ENCODE results near the gene ERC2.

Gene ERC2

DNA sequence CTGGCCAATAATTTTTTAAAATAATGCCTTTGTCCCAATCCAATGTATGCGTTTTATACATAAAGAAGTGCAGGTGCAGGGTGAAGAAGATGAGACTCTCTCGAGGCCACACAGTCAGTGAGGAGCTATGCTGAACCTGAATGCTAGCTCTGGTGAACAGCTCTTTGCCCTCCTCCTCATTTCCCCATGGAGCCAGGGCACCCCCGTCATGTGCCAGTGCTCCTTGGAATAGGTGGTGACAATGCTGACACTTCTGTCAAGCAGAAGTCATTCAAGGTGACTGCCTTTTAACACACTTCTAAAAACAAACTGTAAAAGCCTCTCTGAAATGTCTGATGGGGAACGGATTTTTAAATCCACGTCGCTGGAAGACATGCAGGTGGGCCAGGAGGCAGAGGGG lies 818.7 kb downstream of the ERC2 start:
- DNase-seq (ENCODE audit: low read depth), result no peak
- no peak overlapping the region for H3K4me3 ChIP-seq (ENCODE audit: control insufficient read depth, low read depth, low read length)
- TF ChIP-seq CTCF (IDR thresholded peaks at IDR 0.05; ENCODE audit: control insufficient read depth, insufficient read depth, low read depth, low read length, missing control alignments), result no peak

- H3K4me3 ChIP-seq (ENCODE audit: control insufficient read depth, low read depth, low read length), result no peak overlapping the region
- TF ChIP-seq CTCF (IDR thresholded peaks at IDR 0.05; ENCODE audit: control insufficient read depth, insufficient read depth, low read depth, low read length, missing control alignments), result no peak
- DNase-seq (ENCODE audit: low read depth), result no peak
These were observed 819.5 kb downstream of the ERC2 start for GRCh38 chr3:55648591-55649318.

DNA sequence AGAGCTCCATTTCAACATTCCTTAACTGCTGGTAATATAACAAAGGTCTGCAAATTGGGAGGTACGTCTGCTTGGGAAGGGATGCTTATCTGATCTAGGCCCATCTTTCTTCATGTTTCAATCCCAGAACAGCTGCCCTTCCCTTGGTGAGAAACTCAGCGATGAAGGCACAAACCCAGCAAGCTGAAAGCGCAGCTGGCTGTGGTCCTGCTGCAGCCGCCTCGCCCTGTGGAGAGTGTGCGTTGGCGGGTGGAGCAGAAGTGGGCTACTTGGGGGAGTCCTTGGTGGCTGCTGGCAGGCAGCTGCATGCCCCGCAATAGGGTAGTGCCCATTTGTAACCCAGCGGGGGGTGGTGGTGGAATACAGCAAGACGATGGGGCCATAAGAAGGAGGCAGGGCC lies 820.6 kb downstream of the ERC2 start:
- DNase-seq (ENCODE audit: low read depth), result no peak
- TF ChIP-seq CTCF (IDR thresholded peaks at IDR 0.05; ENCODE audit: control insufficient read depth, insufficient read depth, low read depth, low read length, missing control alignments), result no peak
- no peak overlapping the region for H3K4me3 ChIP-seq (ENCODE audit: control insufficient read depth, low read depth, low read length)

DNA sequence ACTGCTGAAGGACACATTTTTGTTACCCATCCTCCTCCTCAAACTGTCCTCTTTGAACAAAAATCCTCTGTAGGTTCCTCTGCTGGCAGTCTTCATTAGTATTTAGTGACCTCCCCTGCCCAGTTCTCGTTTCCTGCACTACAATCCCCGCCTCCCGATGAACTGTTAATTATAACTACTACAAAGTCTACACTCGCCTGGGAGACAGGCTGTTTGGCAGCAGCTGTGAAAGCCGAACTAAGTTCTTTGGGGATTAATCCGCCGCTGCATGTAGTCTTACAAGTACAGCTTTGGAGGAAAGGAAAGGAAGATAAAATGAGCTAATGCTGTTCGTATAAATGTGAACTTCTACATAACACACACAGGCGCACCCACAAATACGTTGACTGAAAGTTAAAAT lies 821.2 kb downstream of the ERC2 start:
- no peak for DNase-seq (ENCODE audit: low read depth)

DNA sequence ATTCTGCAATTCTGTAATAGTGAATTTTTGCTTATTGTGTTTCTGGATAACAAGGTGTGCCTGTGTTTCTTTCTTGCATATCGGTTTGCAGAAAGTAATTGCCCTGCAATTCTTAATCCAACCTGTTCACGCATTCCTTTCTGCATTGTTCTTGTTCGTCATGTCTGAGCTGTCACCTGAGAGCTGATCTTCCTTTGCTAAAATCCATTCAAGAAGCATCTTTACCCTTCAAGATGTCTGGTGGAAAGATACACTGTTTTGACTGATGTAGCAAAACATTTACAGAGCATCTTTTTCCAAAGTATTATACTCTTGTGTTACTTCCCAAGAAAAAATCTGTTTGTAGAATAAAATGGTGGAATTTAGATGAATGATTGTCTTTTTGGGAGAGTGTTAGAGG lies 822.1 kb downstream of the ERC2 start:
- DNase-seq (ENCODE audit: low read depth), result no peak
- no peak overlapping the region for H3K4me3 ChIP-seq (ENCODE audit: control insufficient read depth, low read depth, low read length)
- TF ChIP-seq CTCF (IDR thresholded peaks at IDR 0.05; ENCODE audit: control insufficient read depth, insufficient read depth, low read depth, low read length, missing control alignments), result no peak

More for the DNA sequence above, 821.2 kb downstream of the ERC2 start:
- H3K4me3 ChIP-seq (ENCODE audit: control insufficient read depth, low read depth, low read length), result no peak overlapping the region
- TF ChIP-seq CTCF (IDR thresholded peaks at IDR 0.05; ENCODE audit: control insufficient read depth, insufficient read depth, low read depth, low read length, missing control alignments), result no peak

DNA sequence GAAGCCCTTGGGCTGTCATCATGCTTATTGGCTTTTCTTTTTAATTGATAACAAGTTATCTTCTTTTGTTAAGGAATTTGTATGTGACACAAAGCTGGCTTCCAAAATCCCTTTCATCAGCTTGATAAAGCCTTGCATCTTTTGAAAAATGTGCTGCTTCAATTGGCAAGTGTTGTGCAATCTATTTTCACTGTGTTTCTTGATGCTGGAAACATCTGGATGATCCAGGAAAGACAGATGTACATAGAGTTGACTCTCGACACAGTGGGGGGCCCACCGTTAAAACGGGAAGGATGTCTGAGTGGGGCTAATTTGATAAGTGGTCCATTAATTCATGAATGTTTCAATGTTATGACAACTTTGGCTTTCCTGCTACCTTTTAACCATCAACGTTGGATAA lies 822.8 kb downstream of the ERC2 start:
- no peak for TF ChIP-seq CTCF (IDR thresholded peaks at IDR 0.05; ENCODE audit: control insufficient read depth, insufficient read depth, low read depth, low read length, missing control alignments)
- no peak for DNase-seq (ENCODE audit: low read depth)
- no peak overlapping the region for H3K4me3 ChIP-seq (ENCODE audit: control insufficient read depth, low read depth, low read length)

All from AG09309 (cell line).